Cardiac muscle cell (in vitro differentiated cells and primary cell): Measurements from ENCODE around the gene THSD7A. TPM values are rescaled to one million over a fixed set of nuclear protein-coding genes. Genes with fewer than 3 reads are reported as not detected.

Experiments used
- DNase-seq, 2 donors: peaks; one replicate each; pipeline versions ENCODE4 v3.0.0 to v3.0.0-alpha.2; 2010 to 2017; ENCODE audit warnings: low read depth in 1 of 2, low spot score in 1 of 2
- H3K27ac ChIP-seq: fragments of 200-600 bp; sonication (generic); 2 replicates; pipeline ENCODE4 v1.5.1; 2016
- H3K27me3 ChIP-seq: fragments of 200-600 bp; sonication (generic); 2 replicates; pipeline ENCODE4 v1.6.0; 2016; ENCODE audit warnings: control low read depth
- H3K36me3 ChIP-seq: fragments of 200-600 bp; sonication (generic); 2 replicates; pipeline ENCODE4 v1.5.1; 2016; ENCODE audit warnings: control low read depth
- H3K4me1 ChIP-seq: fragments of 200-600 bp; sonication (generic); 2 replicates; pipeline ENCODE4 v1.8.1; 2017; ENCODE audit warnings: low read depth, mild to moderate bottlenecking, mixed run types
- H3K4me3 ChIP-seq: fragments of 200-600 bp; sonication (generic); 2 replicates; pipeline ENCODE4 v1.5.1; 2016; ENCODE audit warnings: mild to moderate bottlenecking
- H3K9me3 ChIP-seq: fragments of 200-600 bp; sonication (generic); 2 replicates; pipeline ENCODE4 v1.5.1; 2017; ENCODE audit warnings: low read depth, mild to moderate bottlenecking, control low read depth
- polyA plus RNA-seq: library from polyadenylated mRNA; unstranded; fragments of >200 nt; fragmentation: Nextera tagmentation; extraction: Ambion mirVana; gene quantifications from 2 replicates; pipeline ENCODE4 v1.2.1, GENCODE V29; 2016
- total RNA-seq: library from RNA; depleted of rRNA; stranded (reverse); fragments of >200 nt; gene quantifications from 2 replicates; pipeline ENCODE4 v1.2.3, GENCODE V29; 2016
- TF ChIP-seq, protein P1 (sequence below): IDR thresholded peaks from 2 replicates; pipeline ENCODE4 v1.5.1; 2012; ENCODE audit warnings: low read depth, mild to moderate bottlenecking, low read length

The THSD7A gene
- total and polyA plus RNA-seq, 2 experiments from 2014 or later: 1.5 to 3.7 TPM

DNA sequence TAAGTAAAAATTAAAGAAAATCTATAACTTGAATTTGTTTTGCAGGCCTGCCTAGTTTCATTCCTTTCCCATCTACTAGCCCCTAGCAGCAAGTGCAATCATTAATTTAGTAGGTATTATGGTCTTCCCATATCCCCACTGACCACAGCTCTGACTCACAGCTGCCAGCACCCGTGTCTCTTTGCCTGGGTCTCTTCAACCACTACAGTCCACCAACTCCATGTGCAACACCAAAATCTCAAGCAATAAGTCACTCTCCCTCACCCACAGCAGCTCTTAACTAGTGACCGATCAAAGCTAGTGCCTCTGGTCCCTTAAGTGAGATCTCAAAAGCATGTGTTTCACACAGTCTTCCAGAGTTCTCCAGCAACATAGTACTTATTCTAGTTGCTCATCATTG lies 26.0 kb upstream of the THSD7A start:
- H3K4me3 ChIP-seq: no peak overlapping the region
- DNase-seq: no peak
- TF ChIP-seq, protein P1, sequence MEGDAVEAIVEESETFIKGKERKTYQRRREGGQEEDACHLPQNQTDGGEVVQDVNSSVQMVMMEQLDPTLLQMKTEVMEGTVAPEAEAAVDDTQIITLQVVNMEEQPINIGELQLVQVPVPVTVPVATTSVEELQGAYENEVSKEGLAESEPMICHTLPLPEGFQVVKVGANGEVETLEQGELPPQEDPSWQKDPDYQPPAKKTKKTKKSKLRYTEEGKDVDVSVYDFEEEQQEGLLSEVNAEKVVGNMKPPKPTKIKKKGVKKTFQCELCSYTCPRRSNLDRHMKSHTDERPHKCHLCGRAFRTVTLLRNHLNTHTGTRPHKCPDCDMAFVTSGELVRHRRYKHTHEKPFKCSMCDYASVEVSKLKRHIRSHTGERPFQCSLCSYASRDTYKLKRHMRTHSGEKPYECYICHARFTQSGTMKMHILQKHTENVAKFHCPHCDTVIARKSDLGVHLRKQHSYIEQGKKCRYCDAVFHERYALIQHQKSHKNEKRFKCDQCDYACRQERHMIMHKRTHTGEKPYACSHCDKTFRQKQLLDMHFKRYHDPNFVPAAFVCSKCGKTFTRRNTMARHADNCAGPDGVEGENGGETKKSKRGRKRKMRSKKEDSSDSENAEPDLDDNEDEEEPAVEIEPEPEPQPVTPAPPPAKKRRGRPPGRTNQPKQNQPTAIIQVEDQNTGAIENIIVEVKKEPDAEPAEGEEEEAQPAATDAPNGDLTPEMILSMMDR: no peak
- H3K27me3 ChIP-seq: peaks cover 13% of the 10 kb centered on the region
- no peaks in the 10 kb centered on the region for H3K36me3 ChIP-seq
- peaks cover 1% of the 10 kb centered on the region for H3K4me1 ChIP-seq
- H3K9me3 ChIP-seq: no peaks in the 10 kb centered on the region
- no peak overlapping the region for H3K27ac ChIP-seq

GRCh38 chr7:11848251-11848650 lies 16.3 kb upstream of the THSD7A start:
- Histone ChIP-seq H3K36me3 (no peaks in the 10 kb centered on the region), H3K27ac (no peak overlapping the region), H3K4me1 (peaks cover 5% of the 10 kb centered on the region), H3K27me3 (peaks cover 3% of the 10 kb centered on the region), H3K9me3 (no peaks in the 10 kb centered on the region), H3K4me3 (no peak overlapping the region)
- no peak for DNase-seq
- TF ChIP-seq, protein P1: no peak

DNA sequence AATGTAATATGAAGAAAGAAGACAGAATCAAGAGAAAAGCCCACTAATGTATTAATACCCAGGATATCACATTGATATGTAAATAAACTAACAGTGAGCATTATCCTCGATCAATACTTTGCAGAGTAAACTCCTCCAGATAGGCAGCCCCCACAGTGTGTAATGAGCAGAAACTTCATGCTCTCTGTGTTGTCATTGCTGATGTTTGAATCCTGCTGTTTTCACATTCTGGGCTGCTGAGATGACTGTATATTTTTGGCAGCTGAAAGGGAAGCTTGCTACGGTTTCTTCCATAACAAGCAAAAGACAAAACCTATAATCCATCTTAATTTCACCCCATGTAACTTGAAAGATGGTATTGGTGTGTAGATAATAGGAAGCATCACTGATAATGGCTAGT lies 15.3 kb upstream of the THSD7A start:
- no peaks in the 10 kb centered on the region for H3K9me3 ChIP-seq
- H3K4me1 ChIP-seq: peaks cover 5% of the 10 kb centered on the region
- H3K27ac ChIP-seq: no peak overlapping the region
- peak in 1 of 2 donors; percentile 44 for DNase-seq
- TF ChIP-seq, protein P1: no peak
- H3K36me3 ChIP-seq: no peaks in the 10 kb centered on the region
- peaks cover 3% of the 10 kb centered on the region for H3K27me3 ChIP-seq
- no peak overlapping the region for H3K4me3 ChIP-seq

DNA sequence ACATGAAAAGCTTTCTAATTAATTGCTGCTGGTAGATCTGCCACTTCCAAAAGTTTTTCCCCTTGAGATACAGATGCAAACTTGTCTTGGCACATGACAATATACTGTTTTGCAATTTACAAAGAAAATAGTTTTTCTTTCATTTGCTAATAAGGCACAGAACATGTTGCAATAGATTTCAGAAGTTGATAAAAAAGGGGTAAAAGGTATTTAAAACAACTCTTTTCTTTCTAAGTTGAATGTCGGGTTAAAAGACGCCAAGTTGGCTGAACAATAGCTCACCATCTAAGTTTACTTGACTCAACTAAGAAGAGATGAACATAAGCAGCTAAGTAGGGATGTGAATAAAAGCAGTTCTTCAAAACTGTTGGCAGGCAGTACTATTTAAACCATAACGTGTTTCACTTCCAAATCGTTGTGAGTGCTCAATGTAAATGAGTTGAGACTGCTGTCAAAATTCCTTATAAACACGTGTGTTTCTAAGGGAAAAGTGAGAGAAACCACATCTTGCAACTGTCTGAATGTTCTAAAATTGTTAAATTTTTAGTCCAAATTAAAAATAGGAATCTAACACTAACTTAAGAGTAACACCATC lies 14.5 kb upstream of the THSD7A start:
- TF ChIP-seq, protein P1: no peak
- Histone ChIP-seq H3K4me3 (no peak overlapping the region), H3K36me3 (no peaks in the 10 kb centered on the region), H3K27ac (no peak overlapping the region), H3K27me3 (peaks cover 3% of the 10 kb centered on the region), H3K9me3 (no peaks in the 10 kb centered on the region), H3K4me1 (peaks cover 5% of the 10 kb centered on the region)
- DNase-seq: peak in 1 of 2 donors; percentile 29

GRCh38 chr7:11843113-11843765 lies 11.2 kb upstream of the THSD7A start:
- Histone ChIP-seq H3K4me1 (peaks cover 5% of the 10 kb centered on the region), H3K27me3 (peaks cover 3% of the 10 kb centered on the region), H3K4me3 (no peak overlapping the region), H3K27ac (no peak overlapping the region), H3K9me3 (no peaks in the 10 kb centered on the region), H3K36me3 (no peaks in the 10 kb centered on the region)
- TF ChIP-seq, protein P1: no peak
- DNase-seq: no peak
